Endothelial cell of umbilical vein (primary cell): ENCODE results near the gene NDUFA13.

Source experiments
- EZH2 ChIP-seq: IDR thresholded peaks from 2 replicates; pipeline ENCODE4 v1.6.1; 2012; ENCODE audit warnings: borderline replicate concordance, low read depth, mild to moderate bottlenecking, moderate library complexity, low read length, inconsistent platforms; ENCODE audit not compliant: severe bottlenecking
- FOS ChIP-seq: IDR thresholded peaks from 2 replicates; pipeline ENCODE4 v1.6.1; 2011; ENCODE audit warnings: mild to moderate bottlenecking, low read length, moderate library complexity, borderline replicate concordance; ENCODE audit not compliant: insufficient read depth
- GATA2 ChIP-seq: IDR thresholded peaks from 2 replicates; pipeline ENCODE4 v1.7.0; 2011; ENCODE audit warnings: low read depth, mild to moderate bottlenecking, moderate library complexity, mixed read lengths, low read length; ENCODE audit not compliant: insufficient read length, insufficient read depth
- JUN ChIP-seq: IDR thresholded peaks from 2 replicates; pipeline ENCODE4 v1.6.1; 2011; ENCODE audit warnings: borderline replicate concordance, low read depth; ENCODE audit not compliant: insufficient read length, insufficient read depth
- MYC ChIP-seq: IDR thresholded peaks from one replicate; pipeline ENCODE4 v1.6.1; 2011; ENCODE audit warnings: mild to moderate bottlenecking, low read depth, low read length
- POLR2A ChIP-seq: IDR thresholded peaks from 2 replicates; pipeline ENCODE4 v1.6.1; 2012; ENCODE audit warnings: low read depth, mild to moderate bottlenecking, control low read depth, low read length
- POLR2AphosphoS5 ChIP-seq: IDR thresholded peaks from 2 replicates; pipeline ENCODE4 v1.6.1; 2012; ENCODE audit warnings: low read depth, mild to moderate bottlenecking, control low read depth, low read length, moderate library complexity; ENCODE audit not compliant: insufficient read depth
- TF ChIP-seq, protein P1 (sequence below), 2 donors: IDR thresholded peaks; 1 replicate in 1 of 2; 2 replicates in 1 of 2; pipeline ENCODE4 v1.5.1; 2011; ENCODE audit warnings: low read length in 2 of 2, mild to moderate bottlenecking in 2 of 2, moderate library complexity in 2 of 2, control low read depth in 1 of 2, inconsistent platforms in 1 of 2, low read depth in 1 of 2; ENCODE audit not compliant: insufficient read depth in 1 of 2; ENCODE audit errors: extremely low read depth in 1 of 2
- TF ChIP-seq, protein P2 (sequence below): IDR thresholded peaks from 2 replicates; pipeline ENCODE4 v1.6.1; 2011; ENCODE audit not compliant: insufficient read depth, insufficient read length

DNA sequence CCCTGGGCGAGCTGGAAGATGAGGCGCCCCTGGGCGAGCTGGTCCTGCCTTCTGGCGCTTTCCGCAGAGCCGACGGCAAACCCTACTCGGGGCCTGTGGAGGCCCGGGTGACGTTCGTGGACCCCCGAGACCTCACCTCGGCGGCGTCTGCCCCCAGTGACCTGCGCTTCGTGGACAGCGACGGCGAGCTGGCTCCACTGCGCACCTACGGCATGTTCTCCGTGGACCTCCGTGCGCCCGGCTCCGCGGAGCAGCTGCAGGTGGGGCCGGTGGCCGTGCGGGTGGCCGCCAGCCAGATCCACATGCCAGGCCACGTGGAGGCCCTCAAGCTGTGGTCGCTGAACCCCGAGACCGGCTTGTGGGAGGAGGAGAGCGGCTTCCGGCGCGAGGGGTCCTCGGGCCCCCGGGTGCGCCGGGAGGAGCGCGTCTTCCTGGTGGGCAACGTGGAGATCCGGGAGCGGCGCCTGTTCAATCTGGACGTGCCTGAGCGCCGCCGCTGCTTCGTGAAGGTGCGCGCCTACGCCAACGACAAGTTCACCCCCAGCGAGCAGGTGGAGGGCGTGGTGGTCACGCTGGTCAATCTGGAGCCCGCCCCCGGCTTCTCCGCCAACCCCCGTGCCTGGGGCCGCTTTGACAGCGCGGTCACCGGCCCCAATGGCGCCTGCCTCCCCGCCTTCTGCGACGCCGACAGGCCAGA, 28.4 kb downstream of the NDUFA13 start:
- TF ChIP-seq, protein P1, sequence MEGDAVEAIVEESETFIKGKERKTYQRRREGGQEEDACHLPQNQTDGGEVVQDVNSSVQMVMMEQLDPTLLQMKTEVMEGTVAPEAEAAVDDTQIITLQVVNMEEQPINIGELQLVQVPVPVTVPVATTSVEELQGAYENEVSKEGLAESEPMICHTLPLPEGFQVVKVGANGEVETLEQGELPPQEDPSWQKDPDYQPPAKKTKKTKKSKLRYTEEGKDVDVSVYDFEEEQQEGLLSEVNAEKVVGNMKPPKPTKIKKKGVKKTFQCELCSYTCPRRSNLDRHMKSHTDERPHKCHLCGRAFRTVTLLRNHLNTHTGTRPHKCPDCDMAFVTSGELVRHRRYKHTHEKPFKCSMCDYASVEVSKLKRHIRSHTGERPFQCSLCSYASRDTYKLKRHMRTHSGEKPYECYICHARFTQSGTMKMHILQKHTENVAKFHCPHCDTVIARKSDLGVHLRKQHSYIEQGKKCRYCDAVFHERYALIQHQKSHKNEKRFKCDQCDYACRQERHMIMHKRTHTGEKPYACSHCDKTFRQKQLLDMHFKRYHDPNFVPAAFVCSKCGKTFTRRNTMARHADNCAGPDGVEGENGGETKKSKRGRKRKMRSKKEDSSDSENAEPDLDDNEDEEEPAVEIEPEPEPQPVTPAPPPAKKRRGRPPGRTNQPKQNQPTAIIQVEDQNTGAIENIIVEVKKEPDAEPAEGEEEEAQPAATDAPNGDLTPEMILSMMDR (IDR thresholded peaks at IDR 0.05; ENCODE audit: extremely low read depth in 1 of 2, insufficient read depth in 1 of 2, low read depth in 1 of 2, low read length in 2 of 2): no peak
- TF ChIP-seq POLR2A (no peak), POLR2AphosphoS5 (no peak), FOS (no peak), EZH2 (no peak), MYC (no peak), GATA2 (no peak), JUN (no peak)
- TF ChIP-seq, protein P2, sequence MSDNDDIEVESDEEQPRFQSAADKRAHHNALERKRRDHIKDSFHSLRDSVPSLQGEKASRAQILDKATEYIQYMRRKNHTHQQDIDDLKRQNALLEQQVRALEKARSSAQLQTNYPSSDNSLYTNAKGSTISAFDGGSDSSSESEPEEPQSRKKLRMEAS: no peak
